Left kidney (tissue), 2 donors: ENCODE data around the gene ERRFI1. TPM values are rescaled to one million over a fixed set of nuclear protein-coding genes. Genes with fewer than 3 reads are reported as not detected.
"Not testable (repeated sequence)": the region's sequence is repeated elsewhere in the genome, so short reads cannot be mapped to it uniquely, and the experiment has no call there.

Experiments
- DNase-seq: peaks from one replicate; pipeline ENCODE4 v3.0.0-alpha.2; 2013
- polyA plus RNA-seq: library from polyadenylated mRNA; unstranded; fragments of 120-200 nt; gene quantifications from one replicate; pipeline ENCODE4 v1.2.1, GENCODE V29; 2013; ENCODE audit not compliant: insufficient read length

The ERRFI1 gene
- polyA plus RNA-seq, 1 donor = 23.5 TPM

DNA sequence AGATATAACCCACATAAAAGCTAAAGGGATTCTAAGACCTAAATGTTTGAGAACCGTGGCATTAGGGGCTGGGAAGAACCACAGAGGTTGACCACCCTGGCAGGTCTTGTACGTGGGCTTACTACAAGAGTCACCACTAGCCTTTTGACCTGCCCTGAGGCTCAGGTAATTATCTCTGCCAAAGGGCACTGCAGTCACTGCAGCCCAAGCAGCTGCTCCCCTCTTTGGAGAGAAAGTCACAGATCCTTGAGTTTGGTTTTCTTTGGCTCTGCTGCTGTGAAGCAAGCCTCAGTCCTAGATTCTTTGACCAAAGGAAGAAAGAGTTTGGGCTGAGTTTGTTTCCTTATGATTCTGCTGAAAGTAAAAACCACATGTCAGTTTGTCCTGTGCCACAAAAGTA, 53.0 kb downstream of the ERRFI1 start:
- no peak for DNase-seq

GRCh38 chr1:7972285-7972684, 53.8 kb downstream of the ERRFI1 start:
- no peak for DNase-seq

DNA sequence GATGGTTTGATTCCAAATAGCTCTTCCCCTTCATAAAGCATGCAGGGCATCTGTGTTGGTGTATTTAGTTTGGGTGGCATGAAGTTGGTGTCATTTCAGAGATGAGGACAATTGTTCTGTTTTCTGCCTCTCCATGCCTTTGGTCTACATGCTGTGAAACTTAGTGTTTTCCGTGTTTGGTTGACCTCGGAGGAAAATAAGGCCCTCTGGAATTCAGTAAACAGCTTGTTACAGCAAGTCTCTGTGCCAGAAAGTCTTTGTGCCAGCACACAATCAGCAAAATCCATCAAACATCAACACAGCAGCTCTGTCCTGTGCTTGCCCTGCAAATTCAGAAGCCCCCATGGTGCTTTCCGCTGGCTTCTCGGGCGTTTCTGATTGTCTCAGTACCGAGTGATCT, 55.1 kb downstream of the ERRFI1 start:
- no peak for DNase-seq

DNA sequence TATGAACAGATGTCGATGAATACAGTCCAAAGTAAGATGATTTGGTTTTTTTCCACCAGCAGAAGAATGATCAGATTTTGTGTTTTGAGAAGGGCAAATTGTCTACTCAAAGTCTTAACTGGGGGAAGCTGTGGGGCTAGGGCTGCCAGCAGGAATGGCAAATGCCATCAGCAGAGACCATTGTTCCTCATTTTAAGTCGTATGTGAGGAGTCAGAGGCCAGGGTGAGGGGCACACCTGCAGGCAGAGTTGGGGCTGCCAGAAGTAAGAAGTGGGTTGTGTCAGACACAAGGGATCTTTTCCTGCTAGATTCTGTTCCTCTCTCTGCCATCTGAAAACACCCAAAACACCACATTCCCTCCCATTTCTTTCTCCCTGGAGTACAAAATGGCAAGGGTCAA, 55.9 kb downstream of the ERRFI1 start:
- no peak for DNase-seq

- DNase-seq = no peak
Observed at GRCh38 chr1:7967651-7968050, 58.5 kb downstream of the ERRFI1 start.

- DNase-seq = no peak
Observed at GRCh38 chr1:7967196-7967595, 58.9 kb downstream of the ERRFI1 start.

GRCh38 chr1:7964476-7964875, 61.6 kb downstream of the ERRFI1 start:
- DNase-seq = no peak

DNA sequence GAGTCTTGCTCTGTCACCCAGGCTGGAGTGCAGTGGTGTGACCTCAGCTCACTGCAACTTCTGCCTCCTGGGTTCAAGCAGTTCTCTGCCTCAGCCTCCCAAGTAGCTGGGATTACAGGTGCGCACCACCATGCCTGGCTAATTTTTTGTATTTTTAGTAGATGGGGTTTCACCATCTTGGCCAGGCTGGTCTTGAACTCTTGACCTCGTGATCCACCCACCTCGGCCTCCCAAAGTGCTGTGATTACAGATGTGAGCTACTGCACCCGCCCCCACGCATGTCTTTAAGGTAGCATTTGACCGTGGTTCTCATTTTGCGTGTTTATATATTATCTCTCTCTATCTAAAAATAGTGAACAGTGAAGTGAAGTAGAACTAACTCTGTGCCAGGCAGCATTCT, 62.3 kb downstream of the ERRFI1 start:
- DNase-seq = not testable (repeated sequence)

GRCh38 chr1:7963378-7963730, 62.8 kb downstream of the ERRFI1 start:
- DNase-seq = not testable (repeated sequence)

DNA sequence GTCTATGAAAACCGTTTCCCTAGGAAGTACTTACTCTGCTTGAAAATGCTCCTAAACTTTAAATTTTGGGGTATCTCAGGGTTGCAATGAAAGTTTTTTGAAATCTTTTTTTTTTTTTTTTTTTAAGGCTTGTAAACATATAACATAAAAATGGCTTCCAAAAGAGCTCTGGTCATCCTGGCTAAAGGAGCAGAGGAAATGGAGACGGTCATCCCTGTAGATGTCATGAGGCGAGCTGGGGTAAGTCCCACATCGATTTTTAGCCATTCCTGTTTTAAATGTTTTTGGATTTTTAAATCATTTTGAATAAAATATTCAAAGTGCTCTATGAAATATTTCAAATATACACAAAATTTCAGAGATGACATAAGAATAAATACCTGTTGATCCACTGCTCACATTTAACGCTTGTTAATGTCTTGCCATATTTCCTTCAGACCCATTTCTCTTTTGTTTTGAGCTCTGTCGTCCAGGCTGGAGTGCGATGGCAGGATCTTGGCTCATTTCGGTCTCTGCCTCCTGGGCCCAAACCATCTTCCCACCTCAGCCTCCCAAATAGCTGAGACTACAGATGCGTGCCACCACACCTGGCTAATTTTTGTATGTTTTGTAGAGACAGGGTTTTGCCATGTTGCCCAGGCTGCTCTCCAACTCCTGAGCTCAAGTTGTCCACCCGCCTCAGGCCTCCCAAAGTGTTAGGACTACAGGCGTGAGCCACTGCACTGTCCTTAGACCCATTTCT, 63.3 kb downstream of the ERRFI1 start:
- no peak for DNase-seq

GRCh38 chr1:7962014-7962335, 64.1 kb downstream of the ERRFI1 start:
- no peak for DNase-seq

Other genes with a start within 250 kb of the ERRFI1 start
- 18.9 TPM for gene PER3, start 242.0 kb downstream of the ERRFI1 start, polyA plus RNA-seq
- gene UTS2, start 173.2 kb downstream of the ERRFI1 start, polyA plus RNA-seq = not detected
- 0.13 TPM for gene TNFRSF9, start 85.5 kb downstream of the ERRFI1 start, polyA plus RNA-seq
- 305 TPM for gene PARK7, start 64.6 kb downstream of the ERRFI1 start, polyA plus RNA-seq